K562 (cell line): ENCODE results near the gene IFITM2. TPM values are rescaled to one million over a fixed set of nuclear protein-coding genes. Genes with fewer than 3 reads are reported as not detected.
A peak's percentile ranks its signal among the peaks of the same experiment; 100 is the strongest.

Experiments used
- ARID1B ChIP-seq: fragments of 450-650 bp; IDR thresholded peaks from 2 replicates; pipeline ENCODE4 v1.6.1; 2016; ENCODE audit warnings: antibody characterized with exemption, mild to moderate bottlenecking, inconsistent platforms
- BACH1 ChIP-seq: fragments of 200-800 bp; sonication (Bioruptor generic); IDR thresholded peaks from 2 replicates; pipeline ENCODE4 v1.6.1; 2016; ENCODE audit warnings: missing genetic modification characterization, missing compliant biosample characterization
- BDP1 ChIP-seq: IDR thresholded peaks from 3 replicates; pipeline ENCODE4 v1.6.1; 2011; ENCODE audit not compliant: insufficient read length, insufficient read depth
- CBX3 ChIP-seq, 2 experiments: IDR thresholded peaks; 1 replicate in 1 of 2; 2 replicates in 1 of 2; pipeline ENCODE4 v1.6.1; 2012; ENCODE audit warnings: inconsistent platforms in 2 of 2, low read length in 2 of 2, borderline replicate concordance in 1 of 2, control low read depth in 1 of 2
- E2F5 ChIP-seq: sonication (generic); formaldehyde crosslinking; IDR thresholded peaks from 2 replicates; pipeline ENCODE4 v1.8.0; 2022; ENCODE audit warnings: mild to moderate bottlenecking, missing genetic modification reagents
- FOXM1 ChIP-seq, 2 experiments: fragments of 450-650 bp in 1 of 2; sonication (generic) in 1 of 2; formaldehyde crosslinking in 1 of 2; IDR thresholded peaks; 2 replicates each; pipeline versions ENCODE4 v1.6.1 to v1.9.0; 2017 to 2022; ENCODE audit warnings: low read depth in 2 of 2, mild to moderate bottlenecking in 2 of 2, missing genetic modification reagents in 1 of 2, moderate library complexity in 1 of 2
- HOMEZ ChIP-seq: fragments of 250-450 bp; sonication (Bioruptor Pico); IDR thresholded peaks from 2 replicates; pipeline ENCODE4 v1.4.0; 2020; ENCODE audit warnings: mild to moderate bottlenecking, moderate library complexity
- IRF9 ChIP-seq: fragments of 450-650 bp; IDR thresholded peaks from 2 replicates; pipeline ENCODE4 v1.6.1; 2016; ENCODE audit warnings: missing biosample characterization, missing genetic modification characterization
- MITF ChIP-seq: IDR thresholded peaks from 2 replicates; pipeline ENCODE4 v1.6.1; 2014; ENCODE audit warnings: antibody characterized with exemption
- NEUROD1 ChIP-seq: fragments of 150-350 bp; IDR thresholded peaks from 2 replicates; pipeline ENCODE4 v1.6.1; 2014; ENCODE audit warnings: borderline replicate concordance, low read length, low read depth; ENCODE audit not compliant: partially characterized antibody
- NFIC ChIP-seq: fragments of 450-650 bp; IDR thresholded peaks from 2 replicates; pipeline ENCODE4 v1.6.1; 2017; ENCODE audit warnings: mild to moderate bottlenecking, inconsistent platforms
- PPARD ChIP-seq: fragments of 250-450 bp; sonication (Bioruptor Pico); IDR thresholded peaks from 2 replicates; pipeline ENCODE4 v1.8.0; 2022; ENCODE audit warnings: inconsistent platforms, mild to moderate bottlenecking, moderate library complexity
- SRF ChIP-seq, 2 experiments: fragments of 250-450, 450-650 bp in 1 of 2; sonication (Bioruptor Pico) in 1 of 2; sonication (generic) in 1 of 2; formaldehyde crosslinking; IDR thresholded peaks; 2 replicates each; pipeline versions ENCODE4 v1.5.0 to v1.5.1; 2020 to 2022; ENCODE audit warnings: mild to moderate bottlenecking in 1 of 2, missing genetic modification reagents in 1 of 2
- TARDBP ChIP-seq: fragments of 450-650 bp; IDR thresholded peaks from 2 replicates; pipeline ENCODE4 v1.6.1; 2016
- U2AF1 ChIP-seq: fragments of 200-400 bp; formaldehyde crosslinking; optimal IDR thresholded peaks from 2 replicates; pipeline ENCODE3; 2017; ENCODE audit warnings: mild to moderate bottlenecking, low read depth, low read length, moderate library complexity
- ZBTB5 ChIP-seq: fragments of 450-650 bp; IDR thresholded peaks from 2 replicates; pipeline ENCODE4 v1.6.1; 2017; ENCODE audit warnings: antibody characterized with exemption
- ZNF143 ChIP-seq: sonication (generic); formaldehyde crosslinking; IDR thresholded peaks from 2 replicates; pipeline ENCODE4 v1.9.0; 2022; ENCODE audit warnings: mild to moderate bottlenecking, missing genetic modification reagents
- ZNF197 ChIP-seq: fragments of 200-800 bp; sonication (Bioruptor generic); IDR thresholded peaks from 2 replicates; pipeline ENCODE4 v1.6.1; 2016; ENCODE audit warnings: low read depth, missing genetic modification characterization, missing compliant biosample characterization
- ZNF449 ChIP-seq: fragments of 250-450 bp; sonication (Bioruptor Pico); IDR thresholded peaks from 2 replicates; pipeline ENCODE4 v1.8.0; 2022; ENCODE audit warnings: moderate library complexity, mild to moderate bottlenecking, inconsistent platforms
- polyA plus RNA-seq, 8 experiments: library from polyadenylated mRNA; depleted of rRNA in 4 of 8; stranded (reverse) in 5 of 8; unstranded in 3 of 8; fragments of >200 nt; fragmentation: Nextera tagmentation in 2 of 8; fragmentation: Illumina TruSeq in 1 of 8; extraction: Ambion mirVana in 2 of 8; extraction: Trizol in 1 of 8; gene quantifications; 2 replicates each; pipeline versions ENCODE4 v1.2.1 to v1.2.3, GENCODE V29; 2011 to 2014; ENCODE audit warnings: inconsistent platforms in 1 of 8, missing spikeins in 1 of 8
- total RNA-seq, 7 experiments: library from RNA; depleted of rRNA in 6 of 7; stranded (reverse); fragments of >200 nt in 6 of 7; fragmentation: Illumina TruSeq in 2 of 7; extraction: Trizol in 2 of 7; gene quantifications; 2 replicates each; pipeline versions ENCODE4 v1.2.1 to v1.2.3, GENCODE V29; 2011 to 2021; ENCODE audit warnings: low replicate concordance in 1 of 7

Gene IFITM2
- total and polyA plus RNA-seq, 9 of the 15 experiments (the other 6 are each of a cell fraction or from before 2014, with no cell fraction given) = 52.8 to 4,872 (median 356) TPM

- no peak for TF ChIP-seq HOMEZ (CRISPR knock-in tag)
- no peak for TF ChIP-seq BACH1 (tag)
- TF ChIP-seq PPARD (CRISPR knock-in tag) = no peak
- no peak for TF ChIP-seq U2AF1
- no peak; a peak in 1 of 4 replicates for TF ChIP-seq SRF (CRISPR knock-in tag; IDR thresholded peaks at IDR 0.05)
- TF ChIP-seq FOXM1 (IDR thresholded peaks at IDR 0.05; ENCODE audit: low read depth) = peak; percentile 45
- no peak for TF ChIP-seq FOXM1 (CRISPR knock-in tag; IDR thresholded peaks at IDR 0.05; ENCODE audit: low read depth)
- no peak for TF ChIP-seq ZNF449
- TF ChIP-seq TARDBP = no peak
- peak; percentile 27 for TF ChIP-seq NEUROD1
- no peak for TF ChIP-seq ZBTB5
- TF ChIP-seq ARID1B = peak; percentile 4; the same call in 1 of the 2 replicates
- TF ChIP-seq ZNF197 (CRISPR knock-in tag) = no peak
- TF ChIP-seq MITF = no peak
- TF ChIP-seq ZNF143 (CRISPR knock-in tag) = no peak
- no peak for TF ChIP-seq IRF9 (tag)
- no peak for TF ChIP-seq CBX3 (IDR thresholded peaks at IDR 0.05; ENCODE audit: borderline replicate concordance in 1 of 2, low read length in 2 of 2)
- no peak for TF ChIP-seq BDP1
- peak; percentile 73 for TF ChIP-seq NFIC
- TF ChIP-seq E2F5 (CRISPR knock-in tag) = no peak
Observed at GRCh38 chr11:313787-314553, 6.4 kb downstream of the IFITM2 start, which contains the start of gene IFITM1 (continued).
